ENCODE measurements around the gene MT1M.
"Not testable (repeated sequence)": the region's sequence is repeated elsewhere in the genome, so short reads cannot be mapped to it uniquely, and the experiment has no call there.

The MT1M gene

DNA sequence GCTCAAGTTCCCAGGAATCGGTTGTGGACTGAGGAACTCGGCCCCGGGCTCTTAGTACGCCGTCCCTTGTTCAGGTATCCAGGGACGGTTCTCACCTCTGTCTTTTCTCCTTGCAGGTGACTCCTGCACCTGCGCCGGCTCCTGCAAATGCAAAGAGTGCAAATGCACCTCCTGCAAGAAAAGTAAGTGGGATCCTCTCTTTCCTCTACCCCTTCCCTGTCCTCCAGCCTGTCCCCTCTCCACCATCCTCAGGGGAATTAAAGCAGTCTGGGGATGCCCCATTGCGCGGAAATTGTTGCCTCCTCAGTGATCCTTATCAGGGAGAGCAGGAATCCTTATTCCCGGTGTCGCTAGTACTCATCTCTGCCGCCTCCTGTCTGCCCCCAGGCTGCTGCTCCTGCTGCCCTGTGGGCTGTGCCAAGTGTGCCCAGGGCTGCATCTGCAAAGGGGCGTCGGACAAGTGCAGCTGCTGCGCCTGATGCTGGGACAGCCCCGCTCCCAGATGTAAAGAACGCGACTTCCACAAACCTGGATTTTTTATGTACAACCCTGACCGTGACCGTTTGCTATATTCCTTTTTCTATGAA is 23.5 kb upstream of the MT1M start:
- no peak for DNase-seq (ENCODE audit: low spot score)
- FAIRE-seq = no peak

DNA sequence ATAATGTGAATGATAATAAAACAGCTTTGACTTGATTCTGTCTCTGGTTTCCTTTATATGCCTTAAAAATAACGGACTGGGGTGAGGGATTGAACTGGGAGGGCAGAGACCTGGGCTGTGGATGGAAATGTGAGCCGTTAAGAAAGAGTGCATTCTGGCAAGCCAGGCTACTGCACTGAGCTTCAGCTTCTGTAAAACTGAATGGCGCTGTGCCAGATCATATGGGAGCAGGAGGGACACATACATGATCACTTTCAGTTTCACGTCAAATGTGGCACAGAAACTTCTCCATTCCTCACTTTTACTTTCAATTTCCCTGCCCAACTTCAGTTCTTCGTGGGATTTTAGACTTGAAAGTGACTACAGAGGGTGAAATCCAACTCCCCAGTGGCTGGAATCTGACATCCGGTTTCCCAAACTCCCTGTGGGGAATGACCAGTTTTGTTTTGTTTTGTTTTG is 23.0 kb upstream of the MT1M start:
- FAIRE-seq (no peak), DNase-seq (ENCODE audit: low spot score) (peak; percentile 41)

DNA sequence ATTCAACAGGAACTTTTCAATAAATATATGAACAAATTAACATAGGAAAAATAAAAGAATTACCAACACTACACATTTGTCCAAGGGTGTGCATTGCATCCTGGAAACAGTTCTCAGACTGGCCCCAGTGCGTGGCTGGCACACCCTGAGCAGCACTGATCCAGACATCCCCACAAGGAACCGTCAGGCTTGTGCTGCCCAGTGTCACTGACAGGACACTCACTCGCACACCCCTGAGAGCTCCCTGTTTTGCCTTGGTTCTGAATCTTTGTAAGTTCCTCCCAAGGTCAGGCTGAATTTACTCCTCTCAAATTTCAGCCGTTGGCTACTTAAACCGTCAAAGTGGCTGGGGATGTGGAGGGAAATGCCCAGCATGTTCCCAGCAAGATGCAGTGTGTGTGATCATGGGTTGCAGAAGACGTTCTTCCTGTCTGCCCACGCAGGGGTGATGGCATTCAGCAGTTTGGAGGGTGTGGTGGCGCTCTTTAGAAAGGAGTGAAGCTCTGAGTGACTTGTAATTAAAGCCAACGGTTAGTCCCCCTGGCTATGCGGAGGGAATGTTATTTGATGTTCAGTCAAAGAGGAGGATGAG is 22.3 kb upstream of the MT1M start:
- FAIRE-seq (no peak), DNase-seq (ENCODE audit: low spot score) (peak; percentile 40)

DNA sequence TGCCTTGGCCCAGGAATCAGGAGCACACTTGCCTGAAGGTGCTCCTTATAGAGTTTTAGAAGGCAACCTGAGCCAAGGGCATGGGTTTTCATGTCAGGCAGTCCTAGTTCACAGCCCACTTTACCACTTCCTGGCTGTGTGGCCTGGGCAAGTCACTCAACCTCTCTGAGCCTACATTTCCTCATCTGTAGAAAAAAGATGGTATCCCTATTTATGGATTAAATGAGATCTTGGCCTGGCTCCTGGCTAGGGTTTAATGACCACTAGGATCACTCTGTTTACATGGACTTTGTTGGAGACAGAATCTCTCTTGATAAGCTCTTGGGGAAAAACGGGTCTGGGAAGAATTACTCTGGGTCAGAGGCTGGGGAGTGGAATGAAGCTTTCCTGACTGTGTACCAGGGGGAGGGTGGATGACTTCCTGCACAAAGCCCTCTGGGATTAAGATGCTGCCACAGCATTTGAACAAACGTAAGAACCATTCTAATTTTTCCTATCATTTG is 21.8 kb upstream of the MT1M start:
- no peak for FAIRE-seq

DNA sequence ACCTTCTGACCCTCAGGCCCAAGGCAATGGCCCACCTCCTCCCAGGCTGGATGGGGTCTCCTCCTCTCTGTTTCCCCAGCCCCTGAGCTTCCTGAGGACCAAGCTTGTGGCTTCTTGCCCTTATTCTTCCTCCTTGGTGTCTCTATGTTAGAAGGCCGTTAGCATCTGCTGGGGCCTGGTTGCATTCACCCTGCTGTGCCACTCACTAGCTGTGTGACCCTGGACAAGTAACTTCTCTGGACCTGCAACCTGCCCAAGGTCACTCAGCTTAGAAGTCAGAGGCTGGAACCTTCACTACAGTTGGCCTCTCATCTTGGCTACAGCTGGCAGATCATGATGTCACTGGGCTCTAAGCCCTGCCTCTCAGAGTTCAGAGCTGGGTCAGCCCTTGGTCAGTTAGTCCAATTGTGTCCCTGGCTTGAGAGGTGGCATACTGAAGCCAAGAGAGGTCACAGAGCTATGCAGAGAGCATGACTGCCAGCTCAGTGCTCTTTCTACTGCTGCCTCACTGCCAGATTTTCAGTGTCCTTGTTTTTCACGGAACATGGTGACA is 21.1 kb upstream of the MT1M start:
- FAIRE-seq (no peak), DNase-seq (ENCODE audit: low spot score) (no peak)

More for the DNA sequence above, 21.8 kb upstream of the MT1M start:
- no peak for DNase-seq (ENCODE audit: low spot score)

DNA sequence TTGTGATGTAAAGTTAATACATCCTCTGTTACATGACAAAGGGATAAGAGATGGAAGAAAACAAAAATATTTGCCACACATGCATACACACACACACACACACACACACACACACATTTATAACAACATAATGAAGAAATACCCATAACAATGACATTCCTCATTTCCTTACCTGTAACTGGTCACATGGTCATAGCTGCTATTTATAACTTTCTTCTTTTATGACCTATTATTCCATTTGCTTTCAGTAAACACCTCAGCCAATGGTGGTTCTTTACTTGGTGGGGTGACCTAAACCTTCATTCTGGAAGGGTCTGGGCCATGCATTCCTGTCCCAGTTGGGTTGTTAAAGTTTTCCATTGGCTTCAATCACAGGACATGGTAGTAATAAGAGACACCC is 18.8 kb upstream of the MT1M start:
- DNase-seq (ENCODE audit: low spot score) (no peak), FAIRE-seq (no peak)

DNA sequence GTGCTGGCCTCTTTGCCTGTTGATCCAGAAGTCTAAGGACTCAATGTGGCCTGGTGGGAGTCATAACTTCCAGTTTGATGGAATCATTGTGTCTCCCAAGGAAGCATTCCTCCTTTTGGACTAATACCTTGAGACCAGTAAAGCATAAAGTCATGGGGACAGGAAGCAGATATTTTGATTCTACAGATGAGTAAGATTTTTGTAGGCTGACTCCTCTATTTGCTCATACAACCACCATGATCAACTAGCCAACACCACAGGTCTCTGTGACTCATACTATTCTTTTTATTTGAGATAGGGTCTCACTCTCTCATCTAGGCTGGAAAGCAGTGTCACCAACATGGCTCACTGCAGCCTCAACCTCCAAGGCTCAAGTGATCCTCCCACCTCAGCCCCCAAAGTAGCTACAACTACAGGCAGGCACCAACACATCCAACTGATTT is 17.9 kb upstream of the MT1M start:
- FAIRE-seq (no peak), DNase-seq (ENCODE audit: low spot score) (peak; percentile 46)

DNA sequence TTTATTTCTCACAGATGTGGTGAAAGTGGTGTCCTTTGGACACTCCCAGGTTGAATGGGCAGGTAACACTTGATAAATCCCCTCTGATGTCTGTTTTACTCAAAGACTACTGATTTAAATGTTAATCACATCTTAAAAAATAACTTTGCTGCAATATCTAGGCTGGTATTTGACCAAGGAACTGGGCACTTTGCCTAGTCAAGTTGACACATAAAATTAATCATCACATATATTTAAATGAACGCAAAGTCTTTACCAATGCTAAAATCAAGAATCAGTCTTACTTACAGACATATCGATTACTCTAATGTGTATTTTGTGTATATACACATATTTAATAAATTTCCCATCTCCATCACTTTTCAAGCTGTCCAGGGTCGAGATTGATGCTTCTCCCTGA is 17.1 kb upstream of the MT1M start:
- no peak for FAIRE-seq

DNA sequence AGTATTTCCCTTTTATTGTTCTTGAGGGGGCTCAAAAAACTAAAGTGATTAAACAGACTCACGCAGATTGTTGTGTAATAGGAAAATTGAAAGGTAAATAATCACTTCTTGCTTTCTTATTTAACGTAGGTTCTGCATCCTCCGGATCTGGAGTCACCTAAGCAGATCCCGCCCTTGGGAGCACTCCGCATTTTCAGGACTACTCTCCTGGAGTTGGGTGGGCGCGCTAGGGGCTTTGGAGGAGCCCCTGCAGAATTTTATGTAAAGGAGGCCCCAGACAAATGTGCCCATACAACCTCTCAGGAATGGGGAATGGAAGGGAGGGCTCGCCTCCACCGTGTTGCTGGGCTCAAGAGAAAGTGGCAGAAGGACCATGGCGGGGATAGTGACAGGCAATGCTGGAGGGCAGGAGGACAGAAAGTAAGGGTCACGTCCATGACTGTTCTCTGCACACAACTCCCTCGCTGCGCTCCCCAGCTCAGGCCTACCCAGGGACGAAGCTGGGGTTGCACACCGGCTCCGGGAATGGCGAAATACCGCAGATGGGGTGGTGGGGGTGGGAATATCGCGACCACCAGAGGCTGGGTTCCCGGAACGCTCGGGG is 15.7 kb upstream of the MT1M start:
- no peak for DNase-seq (ENCODE audit: low spot score)
- FAIRE-seq = no peak

More for the DNA sequence above, 17.1 kb upstream of the MT1M start:
- no peak for DNase-seq (ENCODE audit: low spot score)

DNA sequence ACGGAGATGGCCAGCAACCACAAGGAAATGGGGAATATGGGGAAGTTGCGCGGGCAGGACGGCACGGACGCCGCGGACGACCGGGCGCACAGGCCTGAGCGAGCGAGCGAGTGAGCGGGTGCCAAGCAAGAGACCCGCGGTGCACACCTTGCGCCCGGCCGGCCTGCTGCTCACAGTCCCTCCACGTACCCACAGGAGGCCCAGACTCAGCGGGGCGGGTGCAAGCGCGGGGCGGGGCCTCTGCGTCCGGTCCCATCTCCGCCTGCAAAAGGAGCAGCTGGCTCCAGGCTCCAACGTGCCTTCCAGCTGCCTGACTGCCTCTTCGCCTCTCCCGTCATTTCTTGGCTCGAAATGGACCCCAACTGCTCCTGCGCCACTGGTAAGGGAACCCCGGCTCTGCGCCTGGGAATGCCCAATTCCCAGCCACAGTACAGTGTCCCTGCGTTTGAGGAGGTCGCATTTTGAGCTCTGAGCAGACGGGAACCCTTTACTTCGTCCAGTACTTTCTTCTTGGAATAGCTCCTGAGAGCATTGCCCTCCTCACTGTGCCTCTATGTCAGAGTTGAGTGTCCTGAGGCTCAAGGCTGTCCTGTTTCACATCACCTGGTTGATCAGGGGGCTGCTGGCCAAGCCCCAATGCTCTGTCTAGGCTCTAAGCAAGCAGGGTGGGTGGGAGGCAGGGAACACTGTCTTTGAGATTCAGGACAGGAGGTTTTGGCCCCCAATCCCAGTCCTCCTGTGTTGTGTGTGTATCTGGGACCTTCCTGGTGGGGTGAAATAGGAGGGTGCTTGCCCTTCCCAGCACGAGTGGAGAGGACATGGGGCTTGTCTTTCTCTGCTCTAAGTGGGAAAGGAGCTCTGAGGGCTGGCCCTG is 15.0 kb upstream of the MT1M start:
- DNase-seq (ENCODE audit: low spot score) = no peak
- no peak for FAIRE-seq

DNA sequence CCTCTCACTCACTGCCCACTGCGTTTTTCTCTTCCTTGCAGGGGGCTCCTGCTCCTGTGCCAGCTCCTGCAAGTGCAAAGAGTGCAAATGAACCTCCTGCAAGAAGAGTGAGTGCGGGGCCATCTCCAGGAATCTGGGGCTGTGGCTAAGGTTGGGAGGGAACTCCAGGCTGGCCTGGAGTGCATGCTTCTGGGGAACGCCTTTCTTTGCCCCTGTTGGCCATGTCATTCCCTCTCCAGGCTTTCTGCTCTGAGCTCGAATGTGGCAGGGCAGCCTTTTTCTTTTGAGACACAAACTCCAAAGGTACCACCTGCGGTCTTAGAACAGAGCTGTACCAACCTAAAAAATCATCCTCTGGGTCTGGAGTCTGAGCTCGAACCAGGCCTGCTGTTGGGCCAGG is 14.3 kb upstream of the MT1M start:
- FAIRE-seq (no peak), DNase-seq (ENCODE audit: low spot score) (no peak)

DNA sequence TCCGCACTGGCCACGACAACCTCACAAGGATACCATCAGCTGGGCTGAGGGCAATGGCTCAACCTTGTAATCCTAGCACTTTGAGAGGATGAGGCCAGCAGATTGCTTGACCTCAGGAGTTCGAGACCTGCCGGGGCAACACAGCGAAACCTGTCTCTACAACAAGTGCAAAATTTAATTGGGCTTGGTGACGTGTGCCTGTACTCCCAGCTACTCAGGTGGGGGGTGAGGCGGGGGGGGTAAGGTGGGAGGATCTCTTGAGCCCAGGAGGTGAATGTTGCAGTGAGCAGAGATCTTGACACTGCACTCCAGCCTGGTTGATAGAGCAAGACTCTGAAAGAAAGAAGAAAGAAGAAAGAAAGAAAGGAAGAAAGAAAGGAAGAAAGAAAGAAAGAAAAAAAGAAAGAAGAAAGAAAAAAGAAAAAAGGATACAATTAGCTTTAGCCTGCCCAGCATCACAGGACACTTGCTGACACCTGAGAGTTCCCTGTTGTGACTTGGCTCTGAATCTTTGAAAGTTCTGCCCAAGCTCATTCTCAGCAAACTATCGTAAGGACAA is 12.0 kb upstream of the MT1M start:
- FAIRE-seq (no peak), DNase-seq (ENCODE audit: low spot score) (no peak)

DNA sequence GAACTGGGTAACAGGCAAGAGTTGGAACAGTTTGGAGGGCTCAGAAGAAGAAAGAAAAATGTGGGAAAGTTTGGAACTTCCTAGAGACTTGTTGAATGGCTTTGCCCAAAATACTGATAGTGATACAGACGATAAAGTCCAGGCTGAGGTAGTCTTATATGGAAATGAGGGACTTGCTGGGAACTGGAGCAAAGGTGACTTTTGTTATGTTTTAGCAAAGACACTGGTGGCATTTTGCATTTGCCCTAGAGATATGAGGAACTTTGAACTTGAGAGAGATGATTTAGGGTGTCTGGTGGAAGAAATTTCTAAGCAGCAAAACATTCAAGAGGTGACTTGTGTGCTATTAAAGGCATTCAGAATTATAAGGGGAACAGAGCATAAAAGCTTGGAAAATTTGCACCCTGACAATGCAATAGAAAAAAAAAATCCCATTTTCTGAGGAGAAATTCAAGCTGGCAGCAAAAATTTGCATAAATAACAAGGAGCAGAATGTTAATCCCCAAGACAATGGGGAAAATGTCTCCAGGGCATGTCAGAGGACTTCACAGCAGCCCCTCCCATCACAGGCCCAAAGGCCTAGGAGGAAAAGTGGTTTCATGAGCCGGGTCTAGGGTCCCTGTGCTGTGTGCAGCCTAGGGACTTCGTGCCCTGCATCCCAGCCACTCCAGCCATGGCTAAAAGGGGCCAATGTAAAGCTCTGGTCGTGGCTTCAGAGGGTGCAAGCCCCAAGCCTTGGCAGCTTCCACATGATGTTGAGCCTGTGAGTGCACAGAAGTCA is 10.6 kb upstream of the MT1M start:
- FAIRE-seq; DNase-seq (ENCODE audit: low spot score): not testable (repeated sequence)

DNA sequence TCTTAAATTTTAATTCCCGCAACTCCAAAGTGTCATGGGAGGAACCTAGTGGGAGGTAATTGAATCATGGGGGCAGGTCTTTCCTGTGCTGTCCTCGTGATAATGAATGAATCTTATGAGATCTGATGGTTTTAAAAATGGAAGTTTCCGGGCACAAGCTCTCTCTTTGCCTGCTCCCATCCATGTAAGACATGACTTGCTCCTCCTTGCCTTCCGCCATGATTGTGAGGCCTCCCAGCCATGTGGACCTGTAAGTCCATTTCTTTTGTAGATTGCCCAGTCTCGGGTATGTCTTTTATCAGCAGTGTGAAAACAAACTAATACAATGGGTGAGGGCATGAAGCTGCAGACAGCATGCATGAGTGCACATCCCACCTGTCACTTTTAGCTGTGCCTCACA is 9.3 kb upstream of the MT1M start:
- not testable (repeated sequence) for FAIRE-seq; DNase-seq (ENCODE audit: low spot score)

DNA sequence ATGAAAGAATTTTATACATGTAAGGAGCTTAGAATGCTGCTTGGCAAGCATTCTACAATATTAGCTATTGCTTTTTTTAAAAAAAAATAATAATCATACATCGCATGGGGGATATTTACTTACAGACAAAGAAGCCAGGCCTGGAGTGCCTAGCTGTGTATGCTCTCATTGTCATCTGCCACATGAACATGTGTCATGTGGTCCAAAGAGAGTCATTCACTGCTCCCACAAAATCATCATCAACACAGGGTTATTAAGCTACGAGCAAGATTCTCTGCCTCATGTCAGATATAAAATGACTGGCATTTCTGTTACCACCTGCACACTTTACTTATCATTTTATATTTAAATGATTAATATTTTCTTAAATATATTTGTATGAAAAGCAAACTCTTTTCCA is 8.8 kb upstream of the MT1M start:
- no peak for FAIRE-seq
- DNase-seq (ENCODE audit: low spot score) = no peak

DNA sequence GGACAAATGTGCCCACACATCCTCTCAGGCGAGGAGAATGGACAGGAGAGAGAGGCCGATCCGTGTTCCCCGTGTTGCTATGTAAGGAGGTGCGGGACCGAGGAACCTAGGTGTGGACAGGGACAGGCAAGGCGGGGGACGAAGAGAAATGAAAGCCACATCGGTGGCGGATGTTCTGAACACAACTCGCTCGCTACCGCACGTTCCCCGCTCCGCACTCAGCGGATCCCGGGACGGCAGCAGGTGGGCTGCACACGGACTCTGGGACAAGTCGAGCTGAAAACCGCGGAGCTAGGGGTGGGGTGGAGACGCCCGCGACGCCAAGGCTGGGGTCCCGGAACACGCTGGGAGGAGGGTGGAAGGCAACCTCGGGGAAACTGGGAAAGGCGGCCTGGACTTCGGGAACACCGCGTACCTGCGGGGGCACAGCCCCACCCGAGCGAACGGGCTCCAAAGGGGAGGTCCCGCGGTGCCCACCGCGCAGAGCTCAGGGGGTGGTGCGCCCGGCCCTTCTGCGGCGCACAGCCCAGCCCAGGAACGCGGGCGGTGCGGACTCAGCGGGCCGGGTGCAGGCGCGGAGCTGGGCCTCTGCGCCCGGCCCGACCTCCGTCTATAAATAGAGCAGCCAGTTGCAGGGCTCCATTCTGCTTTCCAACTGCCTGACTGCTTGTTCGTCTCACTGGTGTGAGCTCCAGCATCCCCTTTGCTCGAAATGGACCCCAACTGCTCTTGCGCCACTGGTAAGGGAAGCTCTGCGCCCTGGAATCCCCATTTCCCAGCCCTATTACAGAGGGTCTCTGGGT is 7.1 kb upstream of the MT1M start, which contains the start of gene MT1E:
MT1E (plus strand) TSS at position 642 of the 803 bp plus-strand sequence; CDS start at position 713, 71 bp downstream.
- DNase-seq (ENCODE audit: low spot score) (peak; percentile 91), FAIRE-seq (peak; percentile 5)

DNA sequence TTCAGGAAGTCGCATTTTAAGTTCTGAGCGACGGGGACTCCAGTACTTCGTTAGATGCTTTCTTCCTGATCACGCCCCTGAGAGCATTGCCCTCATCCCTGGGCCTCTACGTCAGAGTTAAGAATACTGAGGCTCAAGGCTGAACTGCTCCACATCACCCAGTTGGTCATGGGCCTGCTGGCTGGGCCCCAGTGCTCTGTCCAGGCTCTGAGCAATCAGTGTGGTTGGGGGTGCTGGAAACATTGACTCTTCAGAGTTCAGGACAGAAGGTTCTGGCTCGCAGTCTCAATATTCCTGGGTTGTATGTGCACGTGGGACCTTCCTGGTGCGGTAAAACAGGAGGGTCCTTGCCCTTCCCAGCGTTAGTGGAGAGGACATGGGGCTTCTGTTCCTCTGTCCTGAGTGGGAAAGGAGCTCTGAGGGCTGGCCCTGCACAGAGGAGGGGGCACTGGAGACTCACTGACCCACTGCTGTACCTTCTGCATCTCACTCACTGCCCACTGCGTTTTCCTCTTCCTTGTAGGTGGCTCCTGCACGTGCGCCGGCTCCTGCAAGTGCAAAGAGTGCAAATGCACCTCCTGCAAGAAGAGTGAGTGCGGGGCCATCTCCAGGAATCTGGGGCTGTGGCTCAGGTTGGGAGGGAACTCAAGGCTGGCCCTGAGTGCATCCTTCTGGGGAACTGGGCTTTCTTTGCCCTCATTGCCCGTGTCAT is 6.4 kb upstream of the MT1M start:
- no peak for FAIRE-seq
- no peak for DNase-seq (ENCODE audit: low spot score)

DNA sequence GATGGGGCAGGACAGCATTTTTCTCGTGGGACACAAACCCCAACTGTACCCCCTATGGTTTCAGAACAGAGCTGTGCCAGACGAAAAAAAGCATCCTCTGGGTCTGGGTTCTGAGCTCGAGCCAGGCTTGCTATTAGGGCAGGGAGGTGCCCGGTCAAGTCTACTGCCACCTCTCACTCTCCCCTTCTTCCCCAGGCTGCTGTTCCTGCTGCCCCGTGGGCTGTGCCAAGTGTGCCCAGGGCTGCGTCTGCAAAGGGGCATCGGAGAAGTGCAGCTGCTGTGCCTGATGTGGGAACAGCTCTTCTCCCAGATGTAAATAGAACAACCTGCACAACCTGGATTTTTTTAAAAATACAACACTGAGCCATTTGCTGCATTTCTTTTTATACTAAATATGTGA is 5.8 kb upstream of the MT1M start:
- FAIRE-seq = no peak
- no peak for DNase-seq (ENCODE audit: low spot score)

Data from urothelium cell line (cell line).